ENCODE results near the gene DEPDC5. TPM values are rescaled to one million over a fixed set of nuclear protein-coding genes. Genes with fewer than 3 reads are reported as not detected.

Gene DEPDC5
- total RNA-seq, 1 donor from 2014 or later: 13.6 TPM

DNA sequence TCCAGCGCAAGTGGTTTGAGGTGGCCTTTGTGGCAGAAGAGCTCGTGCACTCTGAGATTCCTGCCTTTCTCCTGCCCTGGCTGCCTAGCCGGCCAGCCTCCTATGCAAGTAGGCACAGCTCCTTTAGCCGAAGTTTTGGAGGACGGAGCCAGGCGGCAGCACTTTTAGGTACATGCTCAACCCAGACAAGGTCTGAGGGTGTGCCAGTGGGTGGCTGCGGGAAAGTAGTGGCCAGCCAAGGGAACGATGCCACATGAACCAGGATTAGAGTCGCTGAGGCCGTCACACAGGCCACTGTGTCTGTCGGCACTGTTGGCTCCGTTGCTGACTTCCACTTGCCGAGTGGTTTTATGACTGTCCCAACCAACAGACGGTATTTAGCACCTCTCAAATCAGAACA, 125.8 kb downstream of the DEPDC5 start:
- no peaks in the 10 kb centered on the region for H3K27me3 ChIP-seq (ENCODE audit: control insufficient read depth, insufficient read depth, low read length)
- no peak for DNase-seq (ENCODE audit: low read depth)
- no peak overlapping the region for H3K4me3 ChIP-seq (ENCODE audit: low read depth, low read length)
- TF ChIP-seq, protein P1, sequence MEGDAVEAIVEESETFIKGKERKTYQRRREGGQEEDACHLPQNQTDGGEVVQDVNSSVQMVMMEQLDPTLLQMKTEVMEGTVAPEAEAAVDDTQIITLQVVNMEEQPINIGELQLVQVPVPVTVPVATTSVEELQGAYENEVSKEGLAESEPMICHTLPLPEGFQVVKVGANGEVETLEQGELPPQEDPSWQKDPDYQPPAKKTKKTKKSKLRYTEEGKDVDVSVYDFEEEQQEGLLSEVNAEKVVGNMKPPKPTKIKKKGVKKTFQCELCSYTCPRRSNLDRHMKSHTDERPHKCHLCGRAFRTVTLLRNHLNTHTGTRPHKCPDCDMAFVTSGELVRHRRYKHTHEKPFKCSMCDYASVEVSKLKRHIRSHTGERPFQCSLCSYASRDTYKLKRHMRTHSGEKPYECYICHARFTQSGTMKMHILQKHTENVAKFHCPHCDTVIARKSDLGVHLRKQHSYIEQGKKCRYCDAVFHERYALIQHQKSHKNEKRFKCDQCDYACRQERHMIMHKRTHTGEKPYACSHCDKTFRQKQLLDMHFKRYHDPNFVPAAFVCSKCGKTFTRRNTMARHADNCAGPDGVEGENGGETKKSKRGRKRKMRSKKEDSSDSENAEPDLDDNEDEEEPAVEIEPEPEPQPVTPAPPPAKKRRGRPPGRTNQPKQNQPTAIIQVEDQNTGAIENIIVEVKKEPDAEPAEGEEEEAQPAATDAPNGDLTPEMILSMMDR (IDR thresholded peaks at IDR 0.05; ENCODE audit: insufficient read depth, low read length, poor library complexity, severe bottlenecking): no peak
- no peaks in the 10 kb centered on the region for H3K36me3 ChIP-seq (ENCODE audit: control insufficient read depth, insufficient read depth, low read length)

DNA sequence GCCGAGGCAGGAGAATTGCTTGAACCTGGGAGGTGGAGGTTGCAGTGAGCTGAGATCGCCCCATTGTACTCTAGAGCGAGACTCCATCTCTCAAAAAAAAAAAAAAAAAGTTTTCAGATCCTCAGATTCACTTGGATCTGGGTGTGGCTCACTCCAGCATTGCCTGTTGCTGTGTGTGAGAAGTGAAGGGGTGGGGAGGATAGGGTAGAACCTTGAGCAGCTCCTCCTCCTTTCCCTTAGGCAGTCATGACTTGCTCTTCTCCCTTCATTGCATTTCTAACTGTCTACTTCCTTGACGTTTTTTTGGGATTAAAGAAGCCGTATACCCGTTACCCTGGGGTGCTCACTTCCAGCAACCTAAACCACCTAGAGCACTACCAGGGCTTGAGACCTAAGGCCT, 127.4 kb downstream of the DEPDC5 start:
- no peak for DNase-seq (ENCODE audit: low read depth)
- TF ChIP-seq, protein P1 (IDR thresholded peaks at IDR 0.05; ENCODE audit: insufficient read depth, low read length, poor library complexity, severe bottlenecking): no peak
- H3K36me3 ChIP-seq (ENCODE audit: control insufficient read depth, insufficient read depth, low read length): no peaks in the 10 kb centered on the region
- H3K4me3 ChIP-seq (ENCODE audit: low read depth, low read length): no peak overlapping the region
- no peaks in the 10 kb centered on the region for H3K27me3 ChIP-seq (ENCODE audit: control insufficient read depth, insufficient read depth, low read length)

DNA sequence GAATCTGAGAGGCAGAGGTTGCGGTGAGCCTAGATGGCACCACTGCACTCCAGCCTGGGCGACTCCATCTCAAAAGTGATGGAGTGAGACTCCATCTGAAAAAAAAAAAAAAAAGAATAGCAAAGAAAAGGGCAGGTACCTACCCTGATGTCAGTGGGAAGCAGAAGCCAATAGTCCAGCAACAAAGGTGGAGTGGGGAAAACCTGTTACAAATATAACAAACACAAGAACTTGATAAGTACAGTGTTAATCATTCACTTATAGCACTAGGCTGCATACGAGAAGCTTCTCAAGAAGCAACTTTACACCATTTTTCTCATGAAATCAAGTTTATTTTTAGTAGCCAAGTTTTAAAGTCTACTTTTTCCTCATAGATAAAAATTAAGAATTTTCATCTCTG, 128.0 kb downstream of the DEPDC5 start:
- H3K4me3 ChIP-seq (ENCODE audit: low read depth, low read length): no peak overlapping the region
- H3K36me3 ChIP-seq (ENCODE audit: control insufficient read depth, insufficient read depth, low read length): no peaks in the 10 kb centered on the region
- no peaks in the 10 kb centered on the region for H3K27me3 ChIP-seq (ENCODE audit: control insufficient read depth, insufficient read depth, low read length)
- TF ChIP-seq, protein P1 (IDR thresholded peaks at IDR 0.05; ENCODE audit: insufficient read depth, low read length, poor library complexity, severe bottlenecking): no peak
- DNase-seq (ENCODE audit: low read depth): no peak

DNA sequence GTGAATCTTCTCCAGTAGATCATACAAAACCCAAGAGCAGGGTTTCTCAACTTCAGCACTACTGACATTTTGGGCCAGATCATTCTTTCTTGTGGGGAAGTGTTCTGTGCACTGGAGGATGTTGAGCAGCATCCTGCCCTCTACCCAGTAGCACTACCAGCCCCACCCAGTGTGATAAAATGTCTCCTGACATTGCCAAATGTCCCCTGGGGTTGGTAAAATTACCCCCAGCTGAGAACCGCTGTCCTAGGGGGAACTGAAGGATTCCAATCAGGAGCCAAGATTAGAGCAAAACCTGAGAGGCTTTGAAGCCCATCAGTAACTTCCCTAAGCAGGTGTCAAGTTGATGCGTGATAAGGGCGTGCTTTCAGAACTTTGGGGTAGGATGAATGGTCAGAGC, 129.2 kb downstream of the DEPDC5 start:
- no peak for DNase-seq (ENCODE audit: low read depth)
- TF ChIP-seq, protein P1 (IDR thresholded peaks at IDR 0.05; ENCODE audit: insufficient read depth, low read length, poor library complexity, severe bottlenecking): no peak
- H3K36me3 ChIP-seq (ENCODE audit: control insufficient read depth, insufficient read depth, low read length): no peaks in the 10 kb centered on the region

DNA sequence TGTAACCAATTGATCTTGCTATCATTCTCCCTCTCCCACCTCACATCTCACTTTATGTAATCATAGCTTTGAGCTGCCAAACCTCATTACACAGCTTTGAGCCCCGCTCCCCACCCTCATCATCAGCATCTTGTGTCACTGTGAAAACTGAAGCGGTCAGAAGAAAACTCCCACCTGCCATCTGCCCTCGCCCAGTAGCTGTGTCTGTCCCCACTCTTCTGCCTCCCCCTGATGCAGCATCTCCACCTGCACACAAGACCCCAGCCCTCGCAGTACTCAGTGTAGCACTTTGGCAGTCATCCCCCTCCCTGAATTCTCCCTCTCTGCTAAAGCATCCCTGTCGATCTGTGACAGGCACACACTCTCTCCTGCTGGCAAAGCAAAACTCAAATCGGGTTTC, 130.2 kb downstream of the DEPDC5 start:
- no peaks in the 10 kb centered on the region for H3K36me3 ChIP-seq (ENCODE audit: control insufficient read depth, insufficient read depth, low read length)
- no peak overlapping the region for H3K4me3 ChIP-seq (ENCODE audit: low read depth, low read length)
- TF ChIP-seq, protein P1 (IDR thresholded peaks at IDR 0.05; ENCODE audit: insufficient read depth, low read length, poor library complexity, severe bottlenecking): no peak
- no peaks in the 10 kb centered on the region for H3K27me3 ChIP-seq (ENCODE audit: control insufficient read depth, insufficient read depth, low read length)
- no peak for DNase-seq (ENCODE audit: low read depth)

More for the DNA sequence above, 129.2 kb downstream of the DEPDC5 start:
- H3K4me3 ChIP-seq (ENCODE audit: low read depth, low read length): no peak overlapping the region
- H3K27me3 ChIP-seq (ENCODE audit: control insufficient read depth, insufficient read depth, low read length): no peaks in the 10 kb centered on the region

DNA sequence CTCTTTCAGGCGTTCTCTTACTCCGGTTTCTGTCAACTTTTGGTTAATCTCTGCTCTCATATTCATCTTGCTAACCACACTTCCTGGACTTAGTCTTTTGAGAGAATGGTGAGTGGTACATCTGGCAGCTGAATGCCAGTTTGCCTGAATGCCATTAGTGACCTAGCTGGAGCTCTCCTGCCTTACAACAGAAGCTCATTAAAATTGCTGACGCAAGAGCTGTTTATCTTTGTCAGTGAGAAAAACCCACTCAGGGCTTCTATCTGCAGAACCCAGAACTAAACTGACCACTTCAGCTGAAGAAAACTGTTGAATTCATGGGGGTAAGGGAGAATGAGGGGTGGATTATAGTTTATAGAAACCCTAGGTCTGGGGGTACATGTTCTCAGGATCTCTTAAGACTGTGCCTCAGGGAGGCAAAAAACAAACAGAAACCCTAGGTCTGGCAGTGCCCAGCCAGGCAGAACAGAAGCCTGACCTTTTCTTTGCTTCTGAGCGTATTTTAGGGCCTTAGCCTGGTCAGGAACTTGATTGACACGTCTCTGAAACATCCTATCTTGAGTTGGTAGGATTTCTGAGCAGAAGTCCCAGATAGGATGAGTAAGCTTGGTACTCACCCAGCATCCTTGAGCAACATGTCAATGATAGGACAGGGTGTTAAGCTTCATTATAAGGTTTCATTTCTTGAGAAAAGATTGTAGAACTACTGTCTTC, 137.7 kb downstream of the DEPDC5 start:
- no peaks in the 10 kb centered on the region for H3K27me3 ChIP-seq (ENCODE audit: control insufficient read depth, insufficient read depth, low read length)
- peak; percentile 16 for DNase-seq (ENCODE audit: low read depth)
- H3K36me3 ChIP-seq (ENCODE audit: control insufficient read depth, insufficient read depth, low read length): peaks cover 1% of the 10 kb centered on the region
- TF ChIP-seq, protein P1 (IDR thresholded peaks at IDR 0.05; ENCODE audit: insufficient read depth, low read length, poor library complexity, severe bottlenecking): no peak
- no peak overlapping the region for H3K4me3 ChIP-seq (ENCODE audit: low read depth, low read length)

Data from kidney epithelial cell (primary cell).